MM.1S (cell line): ENCODE results near the gene MAP2K2.

Experiments used
- EZH2 ChIP-seq: fragments of 300-600 bp; sonication (generic); optimal IDR thresholded peaks from 2 replicates; pipeline ENCODE3; 2017; ENCODE audit warnings: low read depth, mild to moderate bottlenecking, antibody characterized with exemption, low read length, mixed read lengths
- TF ChIP-seq, protein P1 (sequence below): fragments of 300-600 bp; sonication (generic); IDR thresholded peaks from 2 replicates; pipeline ENCODE4 v1.5.1; 2016; ENCODE audit warnings: antibody characterized with exemption, low read length, mixed read lengths

GRCh38 chr19:4161415-4162077 lies 37.6 kb upstream of the MAP2K2 start:
- TF ChIP-seq, protein P1, sequence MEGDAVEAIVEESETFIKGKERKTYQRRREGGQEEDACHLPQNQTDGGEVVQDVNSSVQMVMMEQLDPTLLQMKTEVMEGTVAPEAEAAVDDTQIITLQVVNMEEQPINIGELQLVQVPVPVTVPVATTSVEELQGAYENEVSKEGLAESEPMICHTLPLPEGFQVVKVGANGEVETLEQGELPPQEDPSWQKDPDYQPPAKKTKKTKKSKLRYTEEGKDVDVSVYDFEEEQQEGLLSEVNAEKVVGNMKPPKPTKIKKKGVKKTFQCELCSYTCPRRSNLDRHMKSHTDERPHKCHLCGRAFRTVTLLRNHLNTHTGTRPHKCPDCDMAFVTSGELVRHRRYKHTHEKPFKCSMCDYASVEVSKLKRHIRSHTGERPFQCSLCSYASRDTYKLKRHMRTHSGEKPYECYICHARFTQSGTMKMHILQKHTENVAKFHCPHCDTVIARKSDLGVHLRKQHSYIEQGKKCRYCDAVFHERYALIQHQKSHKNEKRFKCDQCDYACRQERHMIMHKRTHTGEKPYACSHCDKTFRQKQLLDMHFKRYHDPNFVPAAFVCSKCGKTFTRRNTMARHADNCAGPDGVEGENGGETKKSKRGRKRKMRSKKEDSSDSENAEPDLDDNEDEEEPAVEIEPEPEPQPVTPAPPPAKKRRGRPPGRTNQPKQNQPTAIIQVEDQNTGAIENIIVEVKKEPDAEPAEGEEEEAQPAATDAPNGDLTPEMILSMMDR: no peak
- TF ChIP-seq EZH2: no peak
